H1 (cell line): Measurements from ENCODE around the gene RRM1. TPM values are rescaled to one million over a fixed set of nuclear protein-coding genes. Genes with fewer than 3 reads are reported as not detected.

ENCODE experiments used
- CTCF ChIA-PET: fragments of 300-600 bp; sonication (Branson Sonifier 250); formaldehyde crosslinking; loops from one replicate; lab custom pipeline; 2021; ENCODE audit not compliant: partially characterized antibody; lab: Charles Lee
- POLR2A ChIA-PET: fragments of 300-600 bp; sonication (Branson Sonifier 250); formaldehyde crosslinking; loops from one replicate; lab custom pipeline; 2021; ENCODE audit warnings: inconsistent platforms; ENCODE audit not compliant: partially characterized antibody; lab: Charles Lee
- DNase-seq, 2 experiments: peaks; one replicate each; pipeline versions ENCODE4 v3.0.0 to v3.0.0-alpha.2; 2010 to 2022; ENCODE audit warnings: low spot score in 2 of 2, low read depth in 1 of 2, mixed read lengths in 1 of 2
- FAIRE-seq: peaks from 2 replicates; lab custom pipeline; 2011; peaks lifted over from hg19 to GRCh38; lab: Jason Lieb, UNC
- H2AFZ ChIP-seq: 2 replicates; pipeline ENCODE4 v1.8.1; 2012; ENCODE audit warnings: low read length, inconsistent platforms
- H2AK5ac ChIP-seq: 2 replicates; pipeline ENCODE4 v1.6.1; 2013; ENCODE audit warnings: low read depth, low read length
- H2BK120ac ChIP-seq: replicated peaks from 2 replicates; pipeline ENCODE3; 2013; ENCODE audit warnings: low read depth, low read length, inconsistent platforms
- H2BK12ac ChIP-seq: 2 replicates; pipeline ENCODE4 v1.6.1; 2013; ENCODE audit warnings: low read depth, low read length
- H2BK15ac ChIP-seq: 2 replicates; pipeline ENCODE4 v1.6.1; 2013; ENCODE audit warnings: low read length
- H2BK20ac ChIP-seq: 2 replicates; pipeline ENCODE4 v1.6.1; 2013; ENCODE audit warnings: low read length
- H2BK5ac ChIP-seq: 2 replicates; pipeline ENCODE4 v1.6.1; 2013; ENCODE audit warnings: low read depth, low read length
- H3K14ac ChIP-seq: 2 replicates; pipeline ENCODE4 v1.6.1; 2013; ENCODE audit warnings: inconsistent platforms; ENCODE audit not compliant: insufficient read length
- H3K18ac ChIP-seq: 2 replicates; pipeline ENCODE4 v1.6.1; 2013; ENCODE audit warnings: low read length; ENCODE audit errors: extremely low read depth
- H3K23ac ChIP-seq: 2 replicates; pipeline ENCODE4 v1.6.1; 2013; ENCODE audit warnings: inconsistent platforms; ENCODE audit not compliant: insufficient read length
- H3K23me2 ChIP-seq: 2 replicates; pipeline ENCODE4 v1.6.1; 2013; ENCODE audit warnings: low read depth, low read length
- H3K27ac ChIP-seq: 2 replicates; pipeline ENCODE4 v1.6.1; 2011; ENCODE audit warnings: low read depth, low read length, inconsistent platforms
- H3K27me3 ChIP-seq, 4 experiments: replicated peaks in 1 of 4; 1 replicate in 1 of 4; 2 replicates in 3 of 4; pipeline versions ENCODE4 v1.6.1 to v1.8.1; 2011 to 2013; ENCODE audit warnings: low read length in 3 of 4, mild to moderate bottlenecking in 3 of 4, inconsistent platforms in 2 of 4, mixed read lengths in 2 of 4, moderate library complexity in 1 of 4; ENCODE audit not compliant: control insufficient read depth in 3 of 4, insufficient read depth in 3 of 4; ENCODE audit errors: extremely low read depth in 1 of 4
- H3K36me3 ChIP-seq, 4 experiments: 2 replicates each; pipeline versions ENCODE4 v1.6.1 to v1.8.1; 2011 to 2013; ENCODE audit warnings: mild to moderate bottlenecking in 4 of 4, low read length in 3 of 4, moderate library complexity in 2 of 4, control low read depth in 1 of 4, inconsistent platforms in 1 of 4; ENCODE audit not compliant: insufficient read depth in 4 of 4, control insufficient read depth in 2 of 4
- H3K4ac ChIP-seq: replicated peaks from 2 replicates; pipeline ENCODE3; 2013; ENCODE audit warnings: low read length, low read depth, mixed read lengths, inconsistent platforms; ENCODE audit not compliant: insufficient read length
- H3K4me1 ChIP-seq, 4 experiments: replicated peaks in 1 of 4; 1 replicate in 1 of 4; 2 replicates in 3 of 4; pipeline versions ENCODE4 v1.6.1 to v1.8.1; 2011 to 2013; ENCODE audit warnings: low read length in 3 of 4, inconsistent platforms in 2 of 4, mixed read lengths in 1 of 4; ENCODE audit not compliant: insufficient read depth in 4 of 4, control insufficient read depth in 3 of 4
- H3K4me2 ChIP-seq, 2 experiments: 2 replicates each; pipeline versions ENCODE4 v1.6.1 to v1.8.1; 2011 to 2013; ENCODE audit warnings: low read depth in 2 of 2, low read length in 2 of 2, control low read depth in 1 of 2, inconsistent platforms in 1 of 2, mild to moderate bottlenecking in 1 of 2; ENCODE audit not compliant: insufficient read depth in 1 of 2
- H3K4me3 ChIP-seq, 4 experiments: fragments of 200-600, 300-600 bp in 1 of 4; sonication (generic), shearing (Covaris generic), sonication (Bioruptor Twin) in 1 of 4; 2 replicates each; pipeline versions ENCODE4 v1.5.1 to v1.8.1; 2011 to 2016; ENCODE audit warnings: low read length in 4 of 4, low read depth in 3 of 4, control low read depth in 2 of 4, inconsistent platforms in 2 of 4, mild to moderate bottlenecking in 2 of 4, mixed read lengths in 1 of 4, moderate library complexity in 1 of 4; ENCODE audit not compliant: insufficient read depth in 2 of 4; ENCODE audit errors: extremely low read depth in 1 of 4
- H3K56ac ChIP-seq: replicated peaks from 2 replicates; pipeline ENCODE3; 2013; ENCODE audit warnings: low read depth, mild to moderate bottlenecking, mixed read lengths, low read length, inconsistent platforms; ENCODE audit not compliant: insufficient read length
- H3K79me1 ChIP-seq: 2 replicates; pipeline ENCODE4 v1.6.1; 2013; ENCODE audit warnings: low read depth, low read length, control low read depth
- H3K79me2 ChIP-seq, 2 experiments: 2 replicates each; pipeline versions ENCODE4 v1.6.1 to v1.8.1; 2012 to 2013; ENCODE audit warnings: low read length in 2 of 2, mild to moderate bottlenecking in 2 of 2, inconsistent platforms in 1 of 2; ENCODE audit not compliant: insufficient read depth in 2 of 2, control insufficient read depth in 1 of 2
- H3K9ac ChIP-seq, 4 experiments: replicated peaks in 1 of 4; 1 replicate in 1 of 4; 2 replicates in 3 of 4; pipeline versions ENCODE4 v1.6.1 to v1.8.1; 2011 to 2013; ENCODE audit warnings: low read depth in 3 of 4, low read length in 3 of 4, control low read depth in 2 of 4, mild to moderate bottlenecking in 2 of 4, moderate library complexity in 2 of 4, inconsistent platforms in 1 of 4; ENCODE audit errors: extremely low read depth in 1 of 4
- H3K9me3 ChIP-seq, 2 experiments: 2 replicates each; pipeline versions ENCODE4 v1.6.1 to v1.8.1; 2012 to 2013; ENCODE audit warnings: mild to moderate bottlenecking in 2 of 2, moderate library complexity in 2 of 2, control low read depth in 1 of 2, inconsistent platforms in 1 of 2, low read depth in 1 of 2, low read length in 1 of 2, mixed read lengths in 1 of 2; ENCODE audit not compliant: insufficient read depth in 2 of 2
- H4K20me1 ChIP-seq, 2 experiments: replicated peaks in 1 of 2; 2 replicates each; pipeline versions ENCODE3 to v1.8.1; 2011 to 2013; ENCODE audit warnings: inconsistent platforms in 2 of 2, low read length in 2 of 2, mild to moderate bottlenecking in 1 of 2; ENCODE audit not compliant: insufficient read depth in 2 of 2, control insufficient read depth in 1 of 2
- H4K5ac ChIP-seq: 2 replicates; pipeline ENCODE4 v1.6.1; 2013; ENCODE audit warnings: low read length, low read depth, mixed read lengths, inconsistent platforms; ENCODE audit not compliant: insufficient read length
- H4K8ac ChIP-seq: 2 replicates; pipeline ENCODE4 v1.8.0; 2013; ENCODE audit warnings: mild to moderate bottlenecking, moderate library complexity, low read length, inconsistent platforms; ENCODE audit not compliant: insufficient read depth; ENCODE audit errors: extremely low read depth
- H4K91ac ChIP-seq: replicated peaks from 2 replicates; pipeline ENCODE3; 2013; ENCODE audit warnings: low read length, mixed read lengths, inconsistent platforms; ENCODE audit not compliant: insufficient read length
- BACH1 ChIP-seq: IDR thresholded peaks from 2 replicates; pipeline ENCODE4 v1.6.1; 2012; ENCODE audit warnings: low read length, improper control_type of control experiment
- CBX8 ChIP-seq: fragments of 300-800, 300-1000 bp; sonication (generic); IDR thresholded peaks from 2 replicates; pipeline ENCODE4 v1.7.1; 2016; ENCODE audit warnings: low read depth, low read length, borderline replicate concordance
- CHD1 ChIP-seq: IDR thresholded peaks from 2 replicates; pipeline ENCODE4 v1.6.1; 2012; ENCODE audit warnings: low read depth, low read length, improper control_type of control experiment
- EGR1 ChIP-seq: IDR thresholded peaks from 2 replicates; pipeline ENCODE4 v1.6.1; 2011; ENCODE audit warnings: low read depth, low read length, borderline replicate concordance
- JUN ChIP-seq: IDR thresholded peaks from 2 replicates; pipeline ENCODE4 v1.6.1; 2011; ENCODE audit warnings: low read depth, mild to moderate bottlenecking, improper control_type of control experiment, low read length
- KDM5A ChIP-seq: fragments of 200-600 bp; IDR thresholded peaks from 2 replicates; pipeline ENCODE4 v1.7.1; 2012; ENCODE audit warnings: mild to moderate bottlenecking, low read length, inconsistent platforms, mixed read lengths
- SAP30 ChIP-seq: fragments of 300-600 bp; sonication (generic); IDR thresholded peaks from 2 replicates; pipeline ENCODE4 v1.7.1; 2012; ENCODE audit warnings: low read length, moderate library complexity, mild to moderate bottlenecking, inconsistent platforms; ENCODE audit not compliant: insufficient read depth, insufficient replicate concordance
- SIRT6 ChIP-seq: IDR thresholded peaks from one replicate; pipeline ENCODE4 v1.7.1; 2012; ENCODE audit warnings: low read length, inconsistent platforms
- SP2 ChIP-seq: IDR thresholded peaks from 2 replicates; pipeline ENCODE4 v1.6.1; 2012; ENCODE audit warnings: mild to moderate bottlenecking, low read length, inconsistent platforms
- SRF ChIP-seq: IDR thresholded peaks from 2 replicates; pipeline ENCODE4 v1.6.1; 2011; ENCODE audit warnings: mild to moderate bottlenecking, low read depth, low read length, moderate library complexity
- ZNF274 ChIP-seq: IDR thresholded peaks from 2 replicates; pipeline ENCODE4 v1.7.0; 2012; ENCODE audit warnings: low read length, borderline replicate concordance; ENCODE audit errors: extremely low read depth
- WGBS, 2 experiments: shearing (Covaris generic) in 1 of 2; methylation state at CpG; one replicate each; pipeline versions ENCODE4 v1.1.6 to v1.1.7; 2013 to 2015; ENCODE audit warnings: low lambda C conversion rate in 2 of 2, mixed read lengths in 2 of 2, inconsistent platforms in 1 of 2, low coverage in 1 of 2, missing lambda C conversion rate in 1 of 2; ENCODE audit not compliant: insufficient replicate concordance in 2 of 2, insufficient coverage in 1 of 2, insufficient read length in 1 of 2; ENCODE audit errors: extremely low coverage in 1 of 2, missing lambda C conversion rate in 1 of 2; 5-methylcytosine and 5-hydroxymethylcytosine counted together
- polyA plus RNA-seq, 7 experiments: library from polyadenylated mRNA; depleted of rRNA in 3 of 7; stranded (reverse) in 5 of 7; unstranded in 2 of 7; fragments of >200 nt in 5 of 7; fragments of 200-250 nt in 2 of 7; gene quantifications; 1 replicate in 5 of 7; 2 replicates in 1 of 7; 4 replicates in 1 of 7; pipeline versions ENCODE4 v1.2.1 to v1.2.3, GENCODE V29; 2011 to 2013; ENCODE audit warnings: missing spikeins in 2 of 7, mixed read lengths in 2 of 7
- total RNA-seq: library from RNA; stranded (reverse); fragmentation: NEBNext Ultra II Directional; extraction: Animal tissue kit (Norgen Biotek cat#: 25700); gene quantifications from 2 replicates; pipeline ENCODE4 v1.2.1, GENCODE V29; 2021
- TF ChIP-seq, protein P1 (sequence below): IDR thresholded peaks from 2 replicates; pipeline ENCODE4 v1.6.1; 2011; ENCODE audit warnings: low read length, improper control_type of control experiment

Gene RRM1
- total and polyA plus RNA-seq, 2 of the 8 experiments (the other 6 are each of a cell fraction or from before 2014, with no cell fraction given): 63.6 to 126 TPM

DNA sequence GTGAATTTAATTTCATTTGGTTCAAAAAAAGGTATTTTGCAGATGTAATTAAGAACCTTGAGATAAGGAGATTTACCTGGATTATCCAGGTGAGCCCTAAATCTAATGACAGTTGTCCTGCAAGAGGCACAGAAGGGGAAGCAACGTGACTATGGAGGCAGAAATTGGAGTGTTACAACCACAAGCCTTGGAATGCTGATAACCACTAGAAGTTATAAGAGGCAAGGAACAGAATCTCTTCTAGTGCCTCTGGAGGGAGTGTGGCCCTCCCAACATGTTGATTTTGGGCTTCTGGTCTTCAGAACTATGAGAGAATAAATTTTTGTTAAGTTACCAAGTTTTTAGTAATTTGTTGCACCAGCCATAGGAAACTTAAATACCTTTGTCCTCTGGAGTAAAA, 32.8 kb downstream of the RRM1 start:
- TF ChIP-seq CHD1 (no peak), KDM5A (no peak), BACH1 (no peak), ZNF274 (no peak), JUN (no peak), SRF (no peak), EGR1 (no peak), SP2 (no peak), SIRT6 (no peak), SAP30 (no peak), CBX8 (no peak)
- TF ChIP-seq, protein P1, sequence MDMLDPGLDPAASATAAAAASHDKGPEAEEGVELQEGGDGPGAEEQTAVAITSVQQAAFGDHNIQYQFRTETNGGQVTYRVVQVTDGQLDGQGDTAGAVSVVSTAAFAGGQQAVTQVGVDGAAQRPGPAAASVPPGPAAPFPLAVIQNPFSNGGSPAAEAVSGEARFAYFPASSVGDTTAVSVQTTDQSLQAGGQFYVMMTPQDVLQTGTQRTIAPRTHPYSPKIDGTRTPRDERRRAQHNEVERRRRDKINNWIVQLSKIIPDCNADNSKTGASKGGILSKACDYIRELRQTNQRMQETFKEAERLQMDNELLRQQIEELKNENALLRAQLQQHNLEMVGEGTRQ: no peak

More for the DNA sequence above, 32.8 kb downstream of the RRM1 start:
- Histone ChIP-seq H2BK5ac (no peak overlapping the region), H3K14ac (no peak overlapping the region), H3K79me1 (no peaks in the 10 kb centered on the region), H3K27ac (no peak overlapping the region), H3K4me1 (no peaks in the 10 kb centered on the region), H3K18ac (no peak overlapping the region), H3K4ac (no peak overlapping the region), H2BK20ac (no peak overlapping the region), H3K79me2 (no peaks in the 10 kb centered on the region), H4K91ac (no peak overlapping the region), H3K9me3 (no peaks in the 10 kb centered on the region), H2AFZ (no peak overlapping the region), H3K27me3 (no peaks in the 10 kb centered on the region), H3K23me2 (0 out of 2 replicates have a peak, but pooled peaks cover 2% of the 10 kb centered on the region), H3K9ac (no peak overlapping the region), H2BK15ac (no peak overlapping the region), H2BK120ac (no peak overlapping the region), H4K5ac (no peak overlapping the region), H3K23ac (no peak overlapping the region), H3K36me3 (peaks cover 14 to 71% (median 42%) of the 10 kb centered on the region in 4 experiments; a peak in 7 of 8 replicates), H4K8ac (no peak overlapping the region), H2AK5ac (no peak overlapping the region), H3K4me2 (no peak overlapping the region), H3K4me3 (no peak overlapping the region), H3K56ac (no peak overlapping the region), H4K20me1 (no peaks in the 10 kb centered on the region), H2BK12ac (no peak overlapping the region)
- 100% methylated on average over 1 of the region's 1 CpG; no CpG with 5 or more reads in 1 of the 2 experiments for WGBS, 2 experiments
- no peak for FAIRE-seq
- no peak for DNase-seq
- CTCF ChIA-PET: no interaction called here
- POLR2A ChIA-PET: no interaction called here
